BLaER1 (cell line): ENCODE data around the gene MAPK8.

Source experiments
- H3K27ac ChIP-seq: shearing (Covaris generic); formaldehyde crosslinking; 2 replicates; pipeline ENCODE4 v1.8.1; 2022
- H3K27me3 ChIP-seq: shearing (Covaris generic); formaldehyde crosslinking; 2 replicates; pipeline ENCODE4 v1.8.1; 2022
- H3K36me3 ChIP-seq: shearing (Covaris generic); formaldehyde crosslinking; 2 replicates; pipeline ENCODE4 v1.8.1; 2022
- H3K4me1 ChIP-seq: shearing (Covaris generic); formaldehyde crosslinking; 2 replicates; pipeline ENCODE4 v1.8.1; 2022
- H3K4me2 ChIP-seq: shearing (Covaris generic); formaldehyde crosslinking; 2 replicates; pipeline ENCODE4 v1.8.1; 2022
- H3K4me3 ChIP-seq: shearing (Covaris generic); formaldehyde crosslinking; 2 replicates; pipeline ENCODE4 v1.8.1; 2022
- H3K9ac ChIP-seq: shearing (Covaris generic); formaldehyde crosslinking; 2 replicates; pipeline ENCODE4 v1.8.1; 2022
- H3K9me3 ChIP-seq: shearing (Covaris generic); formaldehyde crosslinking; 2 replicates; pipeline ENCODE4 v1.8.1; 2022
- H4K20me1 ChIP-seq: shearing (Covaris generic); formaldehyde crosslinking; 2 replicates; pipeline ENCODE4 v1.8.1; 2022
- Cebpa-rat ChIP-seq: shearing (Covaris generic); IDR thresholded peaks from 2 replicates; pipeline ENCODE4 v1.8.1; 2022

MAPK8 gene

GRCh38 chr10:48353246-48353645, 46.8 kb downstream of the MAPK8 start:
- Histone ChIP-seq H3K9ac (no peak overlapping the region), H4K20me1 (peaks cover 26% of the 10 kb centered on the region), H3K36me3 (0 out of 2 replicates have a peak, but pooled peaks cover 4% of the 10 kb centered on the region), H3K27ac (no peak overlapping the region), H3K9me3 (peaks cover 36% of the 10 kb centered on the region), H3K27me3 (no peaks in the 10 kb centered on the region), H3K4me2 (no peak overlapping the region), H3K4me3 (no peak overlapping the region), H3K4me1 (no peaks in the 10 kb centered on the region)
- no peak for TF ChIP-seq Cebpa-rat

GRCh38 chr10:48357631-48358030, 51.2 kb downstream of the MAPK8 start:
- Histone ChIP-seq H3K9ac (no peak overlapping the region), H3K27ac (no peak overlapping the region), H3K4me3 (no peak overlapping the region), H3K9me3 (peaks cover 17% of the 10 kb centered on the region; the same call in 1 of the 2 replicates), H3K27me3 (no peaks in the 10 kb centered on the region), H4K20me1 (peaks cover 61% of the 10 kb centered on the region), H3K36me3 (0 out of 2 replicates have a peak, but pooled peaks cover 4% of the 10 kb centered on the region), H3K4me2 (no peak overlapping the region), H3K4me1 (0 out of 2 replicates have a peak, but pooled peaks cover 8% of the 10 kb centered on the region)
- no peak for TF ChIP-seq Cebpa-rat

- Histone ChIP-seq H4K20me1 (peaks cover 66% of the 10 kb centered on the region), H3K4me2 (no peak overlapping the region), H3K9ac (no peak overlapping the region), H3K4me3 (no peak overlapping the region), H3K27ac (no peak overlapping the region), H3K9me3 (peaks cover 17% of the 10 kb centered on the region; the same call in 1 of the 2 replicates), H3K27me3 (no peaks in the 10 kb centered on the region), H3K36me3 (0 out of 2 replicates have a peak, but pooled peaks cover 4% of the 10 kb centered on the region), H3K4me1 (0 out of 2 replicates have a peak, but pooled peaks cover 8% of the 10 kb centered on the region)
- no peak for TF ChIP-seq Cebpa-rat
Measured at GRCh38 chr10:48358162-48358561, 51.7 kb downstream of the MAPK8 start.

DNA sequence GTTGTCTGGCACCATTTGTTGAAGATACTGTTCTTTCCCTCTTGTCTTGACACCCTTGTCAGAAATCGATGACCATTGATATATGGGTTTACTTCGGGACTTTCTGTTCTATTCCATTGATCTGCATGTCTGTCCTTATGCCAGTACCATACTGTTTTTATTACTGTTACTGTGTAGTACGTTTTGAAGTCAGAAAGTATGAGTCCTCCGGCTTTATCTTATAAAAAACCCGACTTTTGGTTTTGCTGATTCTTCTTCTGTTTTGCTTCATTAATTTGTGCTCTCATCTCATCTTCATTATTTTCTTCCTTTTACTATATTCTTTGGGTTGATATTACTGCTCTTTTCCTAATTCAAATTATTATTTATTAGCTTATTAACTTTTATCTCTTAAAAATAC, 52.4 kb downstream of the MAPK8 start:
- Histone ChIP-seq H3K4me1 (0 out of 2 replicates have a peak, but pooled peaks cover 8% of the 10 kb centered on the region), H3K4me2 (no peak overlapping the region), H3K9ac (no peak overlapping the region), H3K36me3 (0 out of 2 replicates have a peak, but pooled peaks cover 4% of the 10 kb centered on the region), H3K27me3 (no peaks in the 10 kb centered on the region), H4K20me1 (peaks cover 73% of the 10 kb centered on the region), H3K9me3 (peaks cover 14% of the 10 kb centered on the region; the same call in 1 of the 2 replicates), H3K27ac (no peak overlapping the region), H3K4me3 (no peak overlapping the region)
- TF ChIP-seq Cebpa-rat = no peak

DNA sequence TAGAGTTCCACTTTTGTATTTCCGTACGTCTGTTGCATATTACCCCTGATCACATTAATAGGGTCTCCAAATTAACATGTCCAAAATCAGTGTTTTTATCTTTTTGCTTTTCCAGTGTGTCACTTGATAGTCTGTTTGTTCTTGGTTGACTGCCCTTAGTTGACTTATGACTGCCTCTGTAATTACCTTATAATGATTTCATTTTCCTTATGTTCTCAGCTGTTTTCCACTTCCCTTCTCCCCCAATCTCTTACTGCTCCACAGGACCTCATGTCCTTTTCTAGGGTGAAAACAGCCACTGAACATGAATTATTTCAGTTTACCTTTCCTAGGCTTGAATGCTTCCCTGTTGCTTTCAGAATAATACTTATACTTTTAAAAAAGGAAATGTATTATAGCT, 54.7 kb downstream of the MAPK8 start:
- Histone ChIP-seq H3K4me3 (no peak overlapping the region), H3K4me2 (no peak overlapping the region), H3K4me1 (peaks cover 18% of the 10 kb centered on the region), H3K27me3 (no peaks in the 10 kb centered on the region), H3K9me3 (no peaks in the 10 kb centered on the region), H3K36me3 (no peaks in the 10 kb centered on the region), H3K27ac (no peak overlapping the region), H4K20me1 (peaks cover 97% of the 10 kb centered on the region), H3K9ac (no peak overlapping the region)
- TF ChIP-seq Cebpa-rat = no peak

DNA sequence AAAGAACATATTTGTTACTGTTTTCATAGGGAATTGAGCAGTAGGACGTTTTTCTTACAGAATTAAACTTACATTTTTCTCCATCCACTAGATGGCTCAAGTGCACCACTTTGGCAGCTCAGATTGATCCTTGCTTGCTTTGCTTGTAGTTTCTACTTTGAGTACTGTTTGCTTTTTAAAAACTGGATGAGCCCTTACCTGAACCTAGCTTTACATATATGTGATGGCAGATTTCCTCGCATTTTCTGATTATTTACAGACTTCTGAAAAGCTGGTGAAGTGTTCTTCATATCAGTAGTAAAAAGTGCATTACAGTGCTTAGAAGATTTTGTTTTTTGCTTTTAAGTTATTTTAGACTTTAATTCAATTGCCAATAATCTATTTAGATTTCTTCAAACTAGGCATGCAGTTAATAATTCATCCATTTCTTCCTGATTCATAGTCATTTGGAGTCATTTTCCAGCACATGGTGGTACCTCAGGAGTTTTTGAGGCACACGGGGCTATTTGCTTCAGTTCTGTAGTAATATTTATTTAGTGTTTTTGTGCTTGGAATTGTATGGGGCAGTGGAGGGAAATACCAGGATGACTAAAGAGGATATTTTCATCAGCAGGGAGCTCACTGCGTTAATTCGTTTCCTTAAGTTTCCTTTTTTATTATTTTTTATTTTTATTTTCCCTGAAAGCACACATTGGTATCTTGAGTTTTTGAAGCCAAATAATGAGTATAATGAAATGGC, 57.3 kb downstream of the MAPK8 start:
- no peaks in the 10 kb centered on the region for H3K36me3 ChIP-seq
- H3K4me1 ChIP-seq = peaks cover 18% of the 10 kb centered on the region
- no peak overlapping the region for H3K4me2 ChIP-seq
- peaks cover 97% of the 10 kb centered on the region for H4K20me1 ChIP-seq
- H3K4me3 ChIP-seq = no peak overlapping the region
- H3K27ac ChIP-seq = no peak overlapping the region
- no peak for TF ChIP-seq Cebpa-rat
- no peaks in the 10 kb centered on the region for H3K9me3 ChIP-seq
- no peak overlapping the region for H3K9ac ChIP-seq
- H3K27me3 ChIP-seq = no peaks in the 10 kb centered on the region

DNA sequence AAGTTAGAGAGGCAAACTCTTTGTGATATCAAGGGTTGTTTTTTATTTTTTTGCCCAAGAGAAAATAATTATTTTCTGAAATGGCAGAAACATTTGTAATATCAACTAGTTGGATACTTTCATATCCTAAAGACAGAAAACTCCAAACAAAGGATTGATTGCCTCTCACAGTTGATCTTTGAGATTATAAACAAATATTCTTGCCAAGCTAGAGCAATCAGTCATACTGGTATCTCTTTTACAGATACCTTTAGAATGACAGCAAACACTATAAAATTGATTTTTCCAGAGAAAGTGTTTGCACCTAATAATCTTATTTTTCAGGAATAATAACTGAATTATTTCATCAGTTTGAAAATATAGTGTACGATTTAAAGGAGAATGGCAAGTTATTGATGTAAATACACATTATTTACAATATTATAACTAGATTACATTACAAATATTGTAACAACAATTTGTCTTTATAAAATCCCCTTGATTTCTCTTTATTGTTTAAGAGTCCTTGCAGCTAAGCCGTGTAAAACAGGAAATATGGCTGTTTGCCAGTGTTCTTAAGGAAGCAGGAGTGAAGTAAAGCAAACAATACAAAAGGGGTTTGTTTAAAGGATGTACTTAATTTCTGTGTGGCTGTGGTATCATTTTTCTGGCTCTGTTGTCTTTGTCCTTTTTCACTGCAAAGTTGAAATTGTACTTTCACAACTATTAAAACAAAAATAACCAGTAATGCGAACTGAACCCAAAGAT, 58.4 kb downstream of the MAPK8 start:
- Histone ChIP-seq H4K20me1 (peaks cover 97% of the 10 kb centered on the region), H3K36me3 (no peaks in the 10 kb centered on the region), H3K9me3 (no peaks in the 10 kb centered on the region), H3K9ac (no peak overlapping the region), H3K4me2 (0 out of 2 replicates have a peak overlapping the region, but pooled peaks have one; percentile 20), H3K4me1 (peaks cover 18% of the 10 kb centered on the region), H3K27me3 (no peaks in the 10 kb centered on the region), H3K27ac (no peak overlapping the region), H3K4me3 (no peak overlapping the region)
- TF ChIP-seq Cebpa-rat = no peak

- Histone ChIP-seq H4K20me1 (peaks cover 97% of the 10 kb centered on the region), H3K36me3 (no peaks in the 10 kb centered on the region), H3K9me3 (no peaks in the 10 kb centered on the region), H3K4me2 (no peak overlapping the region), H3K4me3 (no peak overlapping the region), H3K4me1 (peaks cover 18% of the 10 kb centered on the region), H3K27me3 (no peaks in the 10 kb centered on the region), H3K27ac (no peak overlapping the region), H3K9ac (no peak overlapping the region)
- no peak for TF ChIP-seq Cebpa-rat
Measured at GRCh38 chr10:48365668-48366067, 59.2 kb downstream of the MAPK8 start.

DNA sequence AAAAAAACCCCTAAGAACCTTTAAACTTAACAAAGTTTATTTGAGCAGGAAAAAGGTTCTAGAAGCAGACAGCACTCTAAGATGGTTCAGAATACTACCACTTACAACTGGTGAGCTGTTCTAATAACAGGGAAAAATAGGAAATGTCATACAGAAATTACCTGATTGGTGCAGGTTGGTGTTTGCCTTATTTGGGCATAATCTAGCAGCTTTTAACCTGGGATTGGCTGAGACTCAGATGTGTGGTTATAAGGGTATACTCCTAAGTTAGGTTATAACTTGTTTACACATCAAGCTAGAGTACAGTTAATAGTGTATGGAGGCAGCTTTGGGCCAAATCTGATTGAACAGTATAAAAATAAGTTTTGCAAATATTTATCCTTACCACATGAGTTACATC, 59.8 kb downstream of the MAPK8 start:
- Histone ChIP-seq H3K27me3 (no peaks in the 10 kb centered on the region), H3K4me3 (no peak overlapping the region), H4K20me1 (peaks cover 95% of the 10 kb centered on the region), H3K36me3 (peaks cover under 1% of the 10 kb centered on the region; the same call in 1 of the 2 replicates), H3K27ac (no peak overlapping the region), H3K4me2 (no peak overlapping the region), H3K4me1 (peaks cover 12% of the 10 kb centered on the region), H3K9ac (no peak overlapping the region), H3K9me3 (no peaks in the 10 kb centered on the region)
- no peak for TF ChIP-seq Cebpa-rat

DNA sequence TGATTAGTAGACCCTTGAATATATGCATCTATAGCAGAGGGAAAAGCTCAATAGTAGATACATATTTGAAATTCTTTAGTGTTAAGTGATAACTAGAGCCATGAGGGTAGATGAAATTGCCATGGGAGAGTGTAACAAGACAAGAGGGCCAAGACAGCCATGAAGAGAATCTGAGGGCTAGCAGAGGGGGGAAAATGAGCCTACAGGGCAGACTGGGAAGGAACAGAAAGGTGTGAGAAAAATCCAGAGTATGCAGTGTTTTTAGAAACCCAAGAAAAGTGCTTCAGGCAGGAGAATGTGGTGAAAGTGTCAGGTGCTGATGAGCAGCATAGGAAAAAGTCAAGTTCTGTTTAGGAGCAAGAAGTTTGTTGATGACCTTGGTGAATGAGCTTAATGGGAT, 63.0 kb downstream of the MAPK8 start:
- Histone ChIP-seq H3K36me3 (peaks cover 10% of the 10 kb centered on the region), H3K27ac (no peak overlapping the region), H3K27me3 (no peaks in the 10 kb centered on the region), H3K4me2 (no peak overlapping the region), H3K4me1 (peaks cover 9% of the 10 kb centered on the region), H3K4me3 (no peak overlapping the region), H4K20me1 (peaks cover 63% of the 10 kb centered on the region), H3K9me3 (peaks cover 24% of the 10 kb centered on the region), H3K9ac (no peak overlapping the region)
- TF ChIP-seq Cebpa-rat = no peak
